GM12878 (cell line): ENCODE results near the gene PPIP5K2.

Source experiments
- CBX3 ChIP-seq: fragments of 200-600 bp; sonication (generic); IDR thresholded peaks from 2 replicates; pipeline ENCODE4 v1.6.1; 2016; ENCODE audit warnings: low read depth, borderline replicate concordance
- MAX ChIP-seq: IDR thresholded peaks from 2 replicates; pipeline ENCODE4 v1.6.1; 2012; ENCODE audit warnings: low read depth, low read length, improper control_type of control experiment
- MYC ChIP-seq: IDR thresholded peaks from 2 replicates; pipeline ENCODE4 v1.6.1; 2011; ENCODE audit warnings: mild to moderate bottlenecking, low read length, moderate library complexity, inconsistent platforms; ENCODE audit not compliant: insufficient read depth, insufficient replicate concordance, insufficient read length, severe bottlenecking

DNA sequence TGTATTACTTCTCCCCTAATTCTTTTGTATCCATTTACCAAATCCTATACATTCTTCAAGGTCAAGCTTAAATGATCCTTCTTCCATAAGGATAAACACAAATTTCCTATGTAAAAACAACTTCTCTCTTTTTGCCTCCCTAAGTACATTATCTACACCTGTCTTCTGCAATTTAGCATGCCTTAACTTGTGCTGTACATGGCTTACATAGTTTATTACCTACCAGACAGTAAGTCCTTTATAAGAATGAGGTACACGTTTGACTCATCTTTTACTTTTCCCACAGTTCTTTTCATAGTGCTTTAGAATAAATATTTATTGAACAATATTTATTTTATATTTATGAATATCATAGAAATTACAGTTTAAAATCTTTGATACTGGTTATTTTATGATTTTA is 33.6 kb upstream of the PPIP5K2 start:
- no peak for TF ChIP-seq MYC
- no peak for TF ChIP-seq CBX3
- no peak for TF ChIP-seq MAX
